Measurements from ENCODE around the gene AP3M1.

DNA sequence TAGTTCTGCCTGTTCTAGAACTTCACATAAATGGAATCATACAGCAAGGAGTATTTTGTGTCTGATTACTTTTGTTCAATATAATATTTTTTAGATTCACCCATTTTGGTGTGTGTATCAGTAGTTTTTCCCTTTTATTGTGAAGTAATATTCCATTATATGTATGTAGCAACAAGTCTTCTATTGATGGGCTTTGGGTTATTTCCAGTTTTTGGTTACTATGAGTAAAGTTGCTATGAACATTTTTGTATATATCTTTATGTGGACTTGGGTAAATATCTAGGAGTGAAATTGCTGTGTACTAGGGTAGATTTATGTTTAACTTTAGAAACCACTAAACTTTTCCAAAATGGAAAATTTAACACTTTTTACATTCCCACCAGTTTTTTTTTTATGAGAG lies 36.0 kb upstream of the AP3M1 start:
- TF ChIP-seq ZBTB7A (IDR thresholded peaks at IDR 0.05; ENCODE audit: low read depth) (no peak), CEBPB (IDR thresholded peaks at IDR 0.05) (no peak), YY1 (IDR thresholded peaks at IDR 0.05; ENCODE audit: low read depth) (no peak), EP300 (IDR thresholded peaks at IDR 0.05; ENCODE audit: borderline replicate concordance) (no peak), TAF1 (IDR thresholded peaks at IDR 0.05; ENCODE audit: low read depth) (no peak)
- TF ChIP-seq, protein P1, sequence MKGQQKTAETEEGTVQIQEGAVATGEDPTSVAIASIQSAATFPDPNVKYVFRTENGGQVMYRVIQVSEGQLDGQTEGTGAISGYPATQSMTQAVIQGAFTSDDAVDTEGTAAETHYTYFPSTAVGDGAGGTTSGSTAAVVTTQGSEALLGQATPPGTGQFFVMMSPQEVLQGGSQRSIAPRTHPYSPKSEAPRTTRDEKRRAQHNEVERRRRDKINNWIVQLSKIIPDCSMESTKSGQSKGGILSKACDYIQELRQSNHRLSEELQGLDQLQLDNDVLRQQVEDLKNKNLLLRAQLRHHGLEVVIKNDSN (IDR thresholded peaks at IDR 0.05): no peak
- TF ChIP-seq, protein P2, sequence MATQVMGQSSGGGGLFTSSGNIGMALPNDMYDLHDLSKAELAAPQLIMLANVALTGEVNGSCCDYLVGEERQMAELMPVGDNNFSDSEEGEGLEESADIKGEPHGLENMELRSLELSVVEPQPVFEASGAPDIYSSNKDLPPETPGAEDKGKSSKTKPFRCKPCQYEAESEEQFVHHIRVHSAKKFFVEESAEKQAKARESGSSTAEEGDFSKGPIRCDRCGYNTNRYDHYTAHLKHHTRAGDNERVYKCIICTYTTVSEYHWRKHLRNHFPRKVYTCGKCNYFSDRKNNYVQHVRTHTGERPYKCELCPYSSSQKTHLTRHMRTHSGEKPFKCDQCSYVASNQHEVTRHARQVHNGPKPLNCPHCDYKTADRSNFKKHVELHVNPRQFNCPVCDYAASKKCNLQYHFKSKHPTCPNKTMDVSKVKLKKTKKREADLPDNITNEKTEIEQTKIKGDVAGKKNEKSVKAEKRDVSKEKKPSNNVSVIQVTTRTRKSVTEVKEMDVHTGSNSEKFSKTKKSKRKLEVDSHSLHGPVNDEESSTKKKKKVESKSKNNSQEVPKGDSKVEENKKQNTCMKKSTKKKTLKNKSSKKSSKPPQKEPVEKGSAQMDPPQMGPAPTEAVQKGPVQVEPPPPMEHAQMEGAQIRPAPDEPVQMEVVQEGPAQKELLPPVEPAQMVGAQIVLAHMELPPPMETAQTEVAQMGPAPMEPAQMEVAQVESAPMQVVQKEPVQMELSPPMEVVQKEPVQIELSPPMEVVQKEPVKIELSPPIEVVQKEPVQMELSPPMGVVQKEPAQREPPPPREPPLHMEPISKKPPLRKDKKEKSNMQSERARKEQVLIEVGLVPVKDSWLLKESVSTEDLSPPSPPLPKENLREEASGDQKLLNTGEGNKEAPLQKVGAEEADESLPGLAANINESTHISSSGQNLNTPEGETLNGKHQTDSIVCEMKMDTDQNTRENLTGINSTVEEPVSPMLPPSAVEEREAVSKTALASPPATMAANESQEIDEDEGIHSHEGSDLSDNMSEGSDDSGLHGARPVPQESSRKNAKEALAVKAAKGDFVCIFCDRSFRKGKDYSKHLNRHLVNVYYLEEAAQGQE (IDR thresholded peaks at IDR 0.05; ENCODE audit: low read depth): no peak
- TF ChIP-seq, protein P3, sequence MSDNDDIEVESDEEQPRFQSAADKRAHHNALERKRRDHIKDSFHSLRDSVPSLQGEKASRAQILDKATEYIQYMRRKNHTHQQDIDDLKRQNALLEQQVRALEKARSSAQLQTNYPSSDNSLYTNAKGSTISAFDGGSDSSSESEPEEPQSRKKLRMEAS (IDR thresholded peaks at IDR 0.05): no peak
